ENCODE measurements around the gene RNF215. TPM values are rescaled to one million over a fixed set of nuclear protein-coding genes. Genes with fewer than 3 reads are reported as not detected.

The RNF215 gene
- total and polyA plus RNA-seq, 2 of the 13 experiments (the other 11 are each of a cell fraction or from before 2014, with no cell fraction given) = 5.3 to 6.1 TPM

DNA sequence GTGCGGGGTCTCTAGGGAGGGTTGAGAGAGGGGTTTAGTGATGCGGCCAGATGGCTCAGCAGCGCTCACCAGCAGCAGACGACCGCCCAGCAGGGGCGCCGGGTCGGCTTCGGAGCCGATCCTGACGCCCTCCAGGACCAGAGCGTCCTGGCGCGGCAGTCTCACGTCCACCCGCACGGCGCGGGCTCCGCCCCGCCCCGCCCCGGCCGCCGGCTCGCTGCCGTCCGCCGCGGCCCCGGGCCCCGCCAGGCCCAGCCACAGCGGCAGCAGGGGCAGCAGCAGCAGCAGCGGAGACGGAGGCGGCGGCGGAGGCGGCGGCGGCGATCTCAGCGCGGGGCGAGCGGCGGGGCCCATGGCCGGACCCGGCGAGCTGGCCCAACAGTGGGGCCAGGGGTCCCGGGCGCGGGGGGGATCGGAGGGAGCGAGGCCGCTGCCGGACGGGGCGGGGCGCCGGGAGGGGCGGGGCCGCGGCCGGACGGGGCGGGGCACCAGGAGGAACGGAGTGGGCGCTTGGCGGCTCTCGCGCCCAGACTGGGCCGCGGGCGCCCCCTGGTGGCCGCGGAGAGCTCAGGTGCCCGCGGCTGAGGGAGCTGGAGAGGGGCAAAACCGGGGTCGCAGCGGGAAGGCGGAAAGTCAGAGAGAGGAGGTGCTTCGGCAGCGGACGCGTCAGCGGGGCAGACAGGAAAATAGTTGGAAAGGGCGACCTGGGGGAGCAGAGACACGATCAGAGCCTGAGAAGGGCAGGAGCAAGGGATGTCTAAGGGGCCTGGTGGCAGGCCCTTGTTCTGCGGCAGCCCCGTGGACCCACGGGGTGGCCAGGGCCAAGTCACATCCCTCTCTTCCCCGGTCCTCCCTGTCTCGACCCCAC lies at the start of gene RNF215 (continued):
- TF ChIP-seq XRCC5 (optimal IDR thresholded peaks at IDR 0.05; ENCODE audit: low read length) (peak; percentile 23), ZFP90 (CRISPR knock-in tag; IDR thresholded peaks at IDR 0.05; ENCODE audit: borderline replicate concordance) (no peak), ZNF678 (CRISPR knock-in tag; IDR thresholded peaks at IDR 0.05) (no peak), ZNF788 (CRISPR knock-in tag; IDR thresholded peaks at IDR 0.05; ENCODE audit: borderline replicate concordance) (no peak), ZNF746 (CRISPR knock-in tag; IDR thresholded peaks at IDR 0.05) (no peak), ZNF256 (CRISPR knock-in tag; conservative IDR thresholded peaks at IDR 0.05) (no peak), ZNF780A (CRISPR knock-in tag; IDR thresholded peaks at IDR 0.05) (no peak), GPN1 (CRISPR knock-in tag; IDR thresholded peaks at IDR 0.05; ENCODE audit: borderline replicate concordance) (no peak), MATR3 (CRISPR knock-in tag; IDR thresholded peaks at IDR 0.05) (no peak), ZNF674 (CRISPR knock-in tag; IDR thresholded peaks at IDR 0.05; ENCODE audit: low read depth) (no peak), JDP2 (CRISPR knock-in tag; IDR thresholded peaks at IDR 0.05; ENCODE audit: borderline replicate concordance) (no peak), PCBP2 (optimal IDR thresholded peaks at IDR 0.05; ENCODE audit: low read depth, low read length, poor library complexity, severe bottlenecking) (no peak), GATA4 (IDR thresholded peaks at IDR 0.05; ENCODE audit: borderline replicate concordance, low read depth) (no peak), AGO1 (IDR thresholded peaks at IDR 0.05; ENCODE audit: low read depth, low read length, poor library complexity, severe bottlenecking) (no peak), MED13 (CRISPR knock-in tag; IDR thresholded peaks at IDR 0.05) (no peak), ZNF547 (CRISPR knock-in tag; IDR thresholded peaks at IDR 0.05) (no peak), CHCHD3 (CRISPR knock-in tag; IDR thresholded peaks at IDR 0.05) (no peak), KLF6 (CRISPR knock-in tag; IDR thresholded peaks at IDR 0.05) (no peak)
- TF ChIP-seq, protein P1, sequence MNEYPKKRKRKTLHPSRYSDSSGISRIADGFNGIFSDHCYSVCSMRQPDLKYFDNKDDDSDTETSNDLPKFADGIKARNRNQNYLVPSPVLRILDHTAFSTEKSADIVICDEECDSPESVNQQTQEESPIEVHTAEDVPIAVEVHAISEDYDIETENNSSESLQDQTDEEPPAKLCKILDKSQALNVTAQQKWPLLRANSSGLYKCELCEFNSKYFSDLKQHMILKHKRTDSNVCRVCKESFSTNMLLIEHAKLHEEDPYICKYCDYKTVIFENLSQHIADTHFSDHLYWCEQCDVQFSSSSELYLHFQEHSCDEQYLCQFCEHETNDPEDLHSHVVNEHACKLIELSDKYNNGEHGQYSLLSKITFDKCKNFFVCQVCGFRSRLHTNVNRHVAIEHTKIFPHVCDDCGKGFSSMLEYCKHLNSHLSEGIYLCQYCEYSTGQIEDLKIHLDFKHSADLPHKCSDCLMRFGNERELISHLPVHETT (CRISPR knock-in tag; conservative IDR thresholded peaks at IDR 0.05) = no peak
- TF ChIP-seq, protein P2, sequence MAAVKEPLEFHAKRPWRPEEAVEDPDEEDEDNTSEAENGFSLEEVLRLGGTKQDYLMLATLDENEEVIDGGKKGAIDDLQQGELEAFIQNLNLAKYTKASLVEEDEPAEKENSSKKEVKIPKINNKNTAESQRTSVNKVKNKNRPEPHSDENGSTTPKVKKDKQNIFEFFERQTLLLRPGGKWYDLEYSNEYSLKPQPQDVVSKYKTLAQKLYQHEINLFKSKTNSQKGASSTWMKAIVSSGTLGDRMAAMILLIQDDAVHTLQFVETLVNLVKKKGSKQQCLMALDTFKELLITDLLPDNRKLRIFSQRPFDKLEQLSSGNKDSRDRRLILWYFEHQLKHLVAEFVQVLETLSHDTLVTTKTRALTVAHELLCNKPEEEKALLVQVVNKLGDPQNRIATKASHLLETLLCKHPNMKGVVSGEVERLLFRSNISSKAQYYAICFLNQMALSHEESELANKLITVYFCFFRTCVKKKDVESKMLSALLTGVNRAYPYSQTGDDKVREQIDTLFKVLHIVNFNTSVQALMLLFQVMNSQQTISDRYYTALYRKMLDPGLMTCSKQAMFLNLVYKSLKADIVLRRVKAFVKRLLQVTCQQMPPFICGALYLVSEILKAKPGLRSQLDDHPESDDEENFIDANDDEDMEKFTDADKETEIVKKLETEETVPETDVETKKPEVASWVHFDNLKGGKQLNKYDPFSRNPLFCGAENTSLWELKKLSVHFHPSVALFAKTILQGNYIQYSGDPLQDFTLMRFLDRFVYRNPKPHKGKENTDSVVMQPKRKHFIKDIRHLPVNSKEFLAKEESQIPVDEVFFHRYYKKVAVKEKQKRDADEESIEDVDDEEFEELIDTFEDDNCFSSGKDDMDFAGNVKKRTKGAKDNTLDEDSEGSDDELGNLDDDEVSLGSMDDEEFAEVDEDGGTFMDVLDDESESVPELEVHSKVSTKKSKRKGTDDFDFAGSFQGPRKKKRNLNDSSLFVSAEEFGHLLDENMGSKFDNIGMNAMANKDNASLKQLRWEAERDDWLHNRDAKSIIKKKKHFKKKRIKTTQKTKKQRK (IDR thresholded peaks at IDR 0.05; ENCODE audit: low read length) = no peak
- TF ChIP-seq, protein P3, sequence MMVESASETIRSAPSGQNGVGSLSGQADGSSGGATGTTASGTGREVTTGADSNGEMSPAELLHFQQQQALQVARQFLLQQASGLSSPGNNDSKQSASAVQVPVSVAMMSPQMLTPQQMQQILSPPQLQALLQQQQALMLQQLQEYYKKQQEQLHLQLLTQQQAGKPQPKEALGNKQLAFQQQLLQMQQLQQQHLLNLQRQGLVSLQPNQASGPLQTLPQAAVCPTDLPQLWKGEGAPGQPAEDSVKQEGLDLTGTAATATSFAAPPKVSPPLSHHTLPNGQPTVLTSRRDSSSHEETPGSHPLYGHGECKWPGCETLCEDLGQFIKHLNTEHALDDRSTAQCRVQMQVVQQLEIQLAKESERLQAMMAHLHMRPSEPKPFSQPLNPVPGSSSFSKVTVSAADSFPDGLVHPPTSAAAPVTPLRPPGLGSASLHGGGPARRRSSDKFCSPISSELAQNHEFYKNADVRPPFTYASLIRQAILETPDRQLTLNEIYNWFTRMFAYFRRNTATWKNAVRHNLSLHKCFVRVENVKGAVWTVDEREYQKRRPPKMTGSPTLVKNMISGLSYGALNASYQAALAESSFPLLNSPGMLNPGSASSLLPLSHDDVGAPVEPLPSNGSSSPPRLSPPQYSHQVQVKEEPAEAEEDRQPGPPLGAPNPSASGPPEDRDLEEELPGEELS (CRISPR knock-in tag; IDR thresholded peaks at IDR 0.05) = no peak
